Endometrial microvascular endothelial cells (primary cell): ENCODE data around the gene EGLN3. TPM values are rescaled to one million over a fixed set of nuclear protein-coding genes. Genes with fewer than 3 reads are reported as not detected.

Experiments used
- in situ Hi-C: cut with HindIII; loops from 2 replicates; pipeline ENCODE4 v1.10.0; 2017; ENCODE audit warnings: low sequenced_read_pairs, low pct_unique_long_range_greater_than_20kb; ENCODE audit errors: inconsistent ontology term
- total RNA-seq: library from RNA; depleted of rRNA; stranded (reverse); fragments of >200 nt; gene quantifications from one replicate; pipeline ENCODE4 v1.2.3, GENCODE V29; 2015; ENCODE audit errors: inconsistent ontology term

EGLN3 gene
- total RNA-seq, 1 donor from 2014 or later = not detected

- in situ Hi-C loops = no loop called here
These were observed 51.0 kb downstream of the EGLN3 start for GRCh38 chr14:33899723-33900341.

DNA sequence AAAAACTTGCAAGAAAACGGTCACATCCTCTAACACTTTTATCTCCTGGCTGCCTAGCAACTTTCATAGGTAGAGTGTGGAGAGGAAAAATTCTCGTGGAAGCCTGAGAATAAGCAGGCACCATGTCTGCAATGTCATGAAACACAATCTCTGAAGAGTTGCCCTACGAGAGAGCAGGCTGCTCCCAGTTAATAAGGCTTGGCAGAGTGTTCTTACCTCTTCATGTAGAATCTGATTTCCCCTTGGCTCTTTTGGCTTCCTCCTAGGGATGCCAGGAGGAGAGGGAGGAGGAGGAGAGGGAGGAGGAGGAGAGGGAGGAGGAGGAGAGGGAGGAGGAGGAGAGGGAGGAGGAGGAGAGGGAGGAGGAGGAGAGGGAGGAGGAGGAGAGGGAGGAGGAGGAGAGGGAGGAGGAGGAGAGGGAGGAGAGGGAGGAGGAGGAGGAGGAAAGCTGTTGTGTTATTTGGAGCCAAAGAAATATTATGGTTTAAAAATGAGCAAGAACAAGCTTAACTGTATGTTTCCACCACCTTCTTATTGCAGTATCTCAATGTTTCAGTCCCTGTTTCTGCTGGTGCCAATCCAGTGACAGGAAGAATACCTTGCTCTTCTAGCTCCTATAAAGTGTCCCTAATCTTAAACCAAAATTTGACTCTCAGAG, 52.9 kb downstream of the EGLN3 start:
- in situ Hi-C loops = no loop called here

DNA sequence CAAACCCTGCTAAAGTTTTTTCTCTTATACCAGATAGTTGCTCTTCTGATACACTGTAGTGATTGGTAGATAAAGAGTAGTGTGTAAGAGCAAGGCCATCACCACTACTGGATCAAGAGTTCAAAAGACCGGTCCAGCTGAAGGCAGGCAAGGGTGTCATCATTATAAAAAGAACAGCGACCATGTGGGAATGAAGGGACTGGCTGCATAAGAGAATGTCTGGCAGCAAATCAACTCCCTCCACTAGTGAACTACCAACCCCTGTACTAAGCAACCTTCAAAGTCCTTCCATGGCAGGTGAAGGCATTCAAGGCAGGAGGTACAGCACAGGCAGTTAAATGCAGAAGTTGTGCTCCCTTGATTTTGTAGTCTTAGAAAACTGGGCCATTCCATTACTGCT, 53.5 kb downstream of the EGLN3 start:
- in situ Hi-C loops = no loop called here

GRCh38 chr14:33894339-33894738, 56.5 kb downstream of the EGLN3 start:
- in situ Hi-C loops = no loop called here

DNA sequence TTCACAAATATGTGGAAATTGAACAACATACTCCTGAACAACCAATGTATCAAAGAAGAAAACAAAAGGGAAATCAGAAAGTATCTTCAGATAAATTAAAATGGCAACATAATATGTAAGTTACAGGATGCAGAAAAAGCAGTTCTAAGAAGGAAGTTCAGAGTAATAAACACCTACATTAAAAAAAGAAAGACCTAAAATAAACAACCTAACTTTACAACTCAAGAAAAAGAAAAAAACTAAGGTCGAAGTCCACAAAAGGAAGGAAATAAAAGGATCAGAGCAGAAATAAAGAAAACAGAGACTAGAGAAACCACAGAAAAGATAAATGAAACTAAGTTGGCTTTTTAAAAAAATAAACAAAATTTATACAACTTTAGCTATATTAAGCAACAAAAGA, 59.2 kb downstream of the EGLN3 start:
- in situ Hi-C loops = no loop called here

GRCh38 chr14:33884916-33885315, 66.0 kb downstream of the EGLN3 start:
- in situ Hi-C loops = no loop called here

- in situ Hi-C loops = no loop called here
These were observed 70.5 kb downstream of the EGLN3 start for GRCh38 chr14:33880330-33880729.

DNA sequence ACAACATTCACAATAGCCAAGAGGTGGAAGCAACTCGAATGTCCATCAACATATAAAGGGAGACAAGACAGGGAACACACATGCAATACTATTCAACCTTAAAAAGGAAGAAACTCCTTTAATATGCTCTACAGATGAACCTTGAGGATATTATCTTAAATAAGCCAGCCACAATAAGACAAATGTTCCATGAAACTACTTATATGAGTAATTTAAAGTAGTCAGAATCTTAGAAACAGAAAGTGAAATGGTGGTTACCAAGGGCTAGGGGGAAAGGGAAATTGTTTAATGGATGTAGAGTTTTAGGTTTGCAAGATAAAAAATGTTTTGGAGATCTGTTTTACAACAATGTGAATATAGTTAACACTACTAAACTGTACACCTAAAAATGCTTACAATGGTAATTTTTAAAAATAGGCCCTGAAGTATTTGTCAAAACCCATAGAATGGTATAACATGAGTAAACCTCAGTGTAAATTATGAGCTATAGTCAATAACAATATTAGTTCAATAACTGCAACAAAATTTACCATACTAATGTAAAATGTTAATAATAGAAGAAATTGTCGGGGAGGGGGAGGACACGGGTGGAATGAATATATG, 71.1 kb downstream of the EGLN3 start:
- in situ Hi-C loops = no loop called here

DNA sequence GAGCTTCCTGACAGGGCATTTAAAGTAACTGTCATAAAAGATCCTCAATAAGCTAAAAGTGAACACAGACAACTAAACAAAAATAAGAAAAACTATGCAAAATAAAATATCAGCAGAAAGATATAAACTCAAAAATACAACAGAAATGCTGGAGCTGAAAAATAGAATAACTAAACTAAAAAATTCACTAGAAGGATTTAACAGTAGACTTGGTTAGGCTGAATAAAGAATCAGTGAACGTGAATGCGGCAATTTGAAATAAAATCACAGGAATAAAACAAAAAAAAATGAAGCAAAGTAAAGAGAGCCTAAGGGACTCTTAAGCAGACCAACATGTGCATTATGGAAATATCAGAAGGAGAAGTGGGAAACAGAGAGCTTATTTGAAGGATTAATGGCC, 74.6 kb downstream of the EGLN3 start:
- in situ Hi-C loops = no loop called here
